Measurements from ENCODE around the gene RALGPS1.

DNA sequence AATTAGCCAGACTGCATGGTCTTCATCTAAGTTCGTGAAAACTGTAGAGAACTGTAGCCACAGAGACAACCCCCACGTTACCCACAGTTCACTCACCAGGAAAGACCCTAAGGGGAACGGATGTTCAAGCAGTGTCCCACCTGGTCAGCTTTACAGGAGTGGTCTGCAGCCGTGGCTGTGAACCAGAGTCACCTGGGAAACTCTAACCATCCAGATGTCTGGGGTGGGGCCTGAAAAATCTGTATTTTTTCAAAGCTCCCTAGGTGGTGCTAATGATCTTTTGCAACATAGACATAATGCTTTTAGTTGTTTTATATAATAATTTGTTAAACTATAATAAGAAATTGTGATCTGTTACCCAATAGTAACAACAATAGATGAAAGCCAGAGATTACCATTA, 255.5 kb downstream of the RALGPS1 start:
- TF ChIP-seq POLR2AphosphoS5 (IDR thresholded peaks at IDR 0.05) (no peak), POLR2A (IDR thresholded peaks at IDR 0.05) (no peak), EP300 (IDR thresholded peaks at IDR 0.05) (no peak)
- TF ChIP-seq, protein P1, sequence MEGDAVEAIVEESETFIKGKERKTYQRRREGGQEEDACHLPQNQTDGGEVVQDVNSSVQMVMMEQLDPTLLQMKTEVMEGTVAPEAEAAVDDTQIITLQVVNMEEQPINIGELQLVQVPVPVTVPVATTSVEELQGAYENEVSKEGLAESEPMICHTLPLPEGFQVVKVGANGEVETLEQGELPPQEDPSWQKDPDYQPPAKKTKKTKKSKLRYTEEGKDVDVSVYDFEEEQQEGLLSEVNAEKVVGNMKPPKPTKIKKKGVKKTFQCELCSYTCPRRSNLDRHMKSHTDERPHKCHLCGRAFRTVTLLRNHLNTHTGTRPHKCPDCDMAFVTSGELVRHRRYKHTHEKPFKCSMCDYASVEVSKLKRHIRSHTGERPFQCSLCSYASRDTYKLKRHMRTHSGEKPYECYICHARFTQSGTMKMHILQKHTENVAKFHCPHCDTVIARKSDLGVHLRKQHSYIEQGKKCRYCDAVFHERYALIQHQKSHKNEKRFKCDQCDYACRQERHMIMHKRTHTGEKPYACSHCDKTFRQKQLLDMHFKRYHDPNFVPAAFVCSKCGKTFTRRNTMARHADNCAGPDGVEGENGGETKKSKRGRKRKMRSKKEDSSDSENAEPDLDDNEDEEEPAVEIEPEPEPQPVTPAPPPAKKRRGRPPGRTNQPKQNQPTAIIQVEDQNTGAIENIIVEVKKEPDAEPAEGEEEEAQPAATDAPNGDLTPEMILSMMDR (IDR thresholded peaks at IDR 0.05), result no peak

All from sigmoid colon (tissue), 4 donors.